Measurements from ENCODE around the gene NEU4.

GRCh38 chr2:241764275-241765241 lies 44.4 kb upstream of the NEU4 start:
- no peak for TF ChIP-seq CTCF (IDR thresholded peaks at IDR 0.05)
- TF ChIP-seq POLR2A (IDR thresholded peaks at IDR 0.05): no peak

Data from heart left ventricle (tissue), 13 donors.